Right renal pelvis (tissue), 4 donors: ENCODE measurements around the gene ERBB4. TPM values are rescaled to one million over a fixed set of nuclear protein-coding genes. Genes with fewer than 3 reads are reported as not detected.
A peak's percentile ranks its signal among the peaks of the same experiment; 100 is the strongest.

Experiments used
- DNase-seq, 4 donors: peaks; one replicate each; pipeline ENCODE4 v3.0.0-alpha.2; 2013; ENCODE audit warnings: low read depth in 4 of 4, low spot score in 3 of 4, missing footprints in 1 of 4
- polyA plus RNA-seq, 4 donors: library from polyadenylated mRNA; unstranded; fragments of 120-200 nt; gene quantifications; one replicate each; pipeline ENCODE4 v1.2.1, GENCODE V29; 2013; ENCODE audit not compliant: insufficient read length in 4 of 4

Gene ERBB4
- polyA plus RNA-seq, 4 donors, result 44.8 to 56.5 (median 51.3) TPM

GRCh38 chr2:211867845-211868451 lies 670.7 kb downstream of the ERBB4 start:
- peak in 2 of 4 donors; percentile 8 to 9 for DNase-seq

DNA sequence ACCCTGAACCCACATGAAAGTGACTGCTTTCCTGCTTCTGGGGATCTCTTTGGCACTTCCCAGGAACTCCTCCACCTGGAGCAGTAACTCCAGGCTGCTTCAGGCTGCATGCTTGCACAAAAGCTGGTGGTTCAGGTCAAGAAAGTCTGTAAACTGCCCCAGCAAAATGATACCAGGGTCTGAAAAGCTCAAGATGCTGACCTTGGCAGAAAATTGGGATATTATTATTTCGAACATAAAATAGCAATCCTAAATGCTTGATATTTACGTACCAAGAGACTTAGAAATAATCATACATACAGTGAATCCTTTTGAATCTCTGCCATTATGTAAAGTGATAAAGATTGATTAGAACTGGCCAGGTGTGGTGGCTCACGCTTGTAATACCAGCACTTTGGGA lies 674.3 kb downstream of the ERBB4 start:
- no peak for DNase-seq

DNA sequence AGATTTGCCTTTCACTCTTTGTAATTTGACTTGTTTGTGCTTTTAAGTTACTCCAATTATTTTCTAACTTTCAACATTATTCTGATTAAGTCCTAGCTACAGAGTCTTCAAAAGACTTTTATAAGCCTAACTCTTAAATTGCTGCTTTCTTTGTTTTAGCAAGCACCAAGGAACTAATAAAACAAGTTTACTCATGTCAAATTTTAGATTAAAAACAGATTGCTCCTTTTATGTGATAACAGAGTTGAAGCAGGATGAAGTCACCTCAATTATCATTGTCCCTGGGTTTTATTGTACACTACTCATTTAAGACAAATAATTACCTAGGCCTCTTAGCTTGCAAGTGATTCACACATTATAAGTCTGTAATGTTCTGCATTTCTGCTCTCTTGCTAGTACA lies 678.4 kb downstream of the ERBB4 start:
- no peak for DNase-seq

DNA sequence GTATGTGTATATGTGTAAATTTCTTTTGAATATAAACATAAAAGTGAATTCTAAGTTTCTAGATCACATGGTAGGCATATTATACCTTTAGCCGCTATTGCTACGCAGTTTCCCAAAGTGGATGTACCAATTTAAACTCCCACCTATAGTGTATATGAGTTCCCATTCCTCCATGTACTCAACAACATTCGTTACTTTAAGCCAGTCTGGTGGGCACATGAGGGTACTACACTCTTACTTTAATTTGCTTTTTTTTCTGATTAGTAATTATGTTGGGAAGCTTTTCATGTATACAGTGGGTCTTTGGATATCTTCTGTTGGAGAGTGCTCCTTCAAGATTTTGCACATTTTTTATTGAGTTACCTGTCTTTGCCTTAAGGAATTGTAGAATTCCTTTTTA lies 683.8 kb downstream of the ERBB4 start:
- DNase-seq, result no peak

DNA sequence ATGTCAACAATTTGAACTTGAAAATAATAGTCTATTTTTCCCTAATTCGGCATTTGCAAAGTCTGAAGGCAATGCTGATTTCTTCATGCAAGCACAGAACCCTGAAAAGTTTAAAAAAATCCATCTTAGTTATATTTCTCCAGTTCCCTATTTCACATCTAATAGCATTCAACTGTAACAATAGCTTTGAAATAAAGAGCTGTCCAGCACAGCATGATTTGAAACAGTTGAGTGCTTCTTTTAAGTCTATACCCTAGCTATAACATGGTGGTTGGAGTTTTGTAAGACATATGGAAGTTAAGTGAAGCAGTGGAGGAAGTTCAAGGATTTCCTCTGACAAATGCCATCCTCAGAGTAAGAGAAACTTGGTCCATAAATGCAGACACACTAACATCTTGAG lies 691.9 kb downstream of the ERBB4 start:
- DNase-seq, result no peak

- DNase-seq, result no peak
These were observed 692.6 kb downstream of the ERBB4 start for GRCh38 chr2:211846036-211846400.

DNA sequence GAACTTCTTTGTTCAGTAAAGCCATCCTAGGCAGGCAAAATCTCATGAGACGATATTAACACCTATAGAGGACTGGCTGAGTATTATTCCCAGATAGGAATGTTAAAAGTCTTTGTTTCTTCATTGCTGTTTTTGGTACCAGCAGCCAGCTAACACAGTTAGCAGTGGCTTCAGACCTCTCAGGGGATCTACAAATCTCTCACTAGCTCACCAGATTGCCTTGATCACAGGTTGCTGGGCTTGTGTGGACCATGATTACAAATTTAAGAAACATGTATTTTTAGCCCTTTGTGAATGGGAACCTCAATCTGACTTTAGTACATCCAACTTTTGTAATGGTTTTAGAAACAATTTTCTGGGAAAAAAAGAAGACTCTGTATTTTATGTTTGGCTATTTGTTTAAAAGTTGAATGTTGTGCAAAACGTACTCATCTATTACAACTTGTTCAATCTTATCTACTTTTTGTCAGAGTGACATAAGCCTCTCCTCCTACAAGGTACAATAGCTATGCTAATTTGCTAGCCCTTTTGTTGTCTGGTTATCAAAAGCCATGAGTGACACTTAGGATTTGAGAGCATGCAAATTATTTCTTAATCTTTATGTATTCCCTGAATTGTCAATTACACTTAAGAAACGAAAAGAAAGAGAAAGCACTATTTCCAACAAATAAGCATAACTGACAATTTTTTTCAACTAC lies 693.1 kb downstream of the ERBB4 start:
- no peak for DNase-seq

GRCh38 chr2:211837706-211838105 lies 700.9 kb downstream of the ERBB4 start:
- DNase-seq, result no peak

- DNase-seq, result no peak
These were observed 701.4 kb downstream of the ERBB4 start for GRCh38 chr2:211837206-211837605.

- DNase-seq, result no peak
These were observed 702.2 kb downstream of the ERBB4 start for GRCh38 chr2:211836409-211836808.

DNA sequence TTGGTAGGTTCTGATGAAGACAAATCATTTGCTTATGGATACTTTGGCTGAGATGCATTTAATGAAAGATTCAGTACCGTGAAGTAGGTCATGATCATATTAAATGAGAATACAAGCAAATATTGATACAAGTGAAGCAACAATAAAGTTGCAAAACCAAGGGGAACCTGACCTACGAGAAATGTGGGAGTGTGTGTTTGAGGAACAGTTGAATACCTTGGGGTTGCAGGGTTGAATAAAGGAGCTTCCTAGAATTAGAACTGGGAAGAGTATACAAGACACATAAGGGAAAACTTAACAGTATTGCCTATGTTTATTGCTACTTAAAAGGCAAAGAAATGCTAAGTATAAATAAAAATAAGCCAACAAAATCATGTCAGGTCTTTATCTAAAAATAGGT lies 702.9 kb downstream of the ERBB4 start:
- DNase-seq, result no peak

DNA sequence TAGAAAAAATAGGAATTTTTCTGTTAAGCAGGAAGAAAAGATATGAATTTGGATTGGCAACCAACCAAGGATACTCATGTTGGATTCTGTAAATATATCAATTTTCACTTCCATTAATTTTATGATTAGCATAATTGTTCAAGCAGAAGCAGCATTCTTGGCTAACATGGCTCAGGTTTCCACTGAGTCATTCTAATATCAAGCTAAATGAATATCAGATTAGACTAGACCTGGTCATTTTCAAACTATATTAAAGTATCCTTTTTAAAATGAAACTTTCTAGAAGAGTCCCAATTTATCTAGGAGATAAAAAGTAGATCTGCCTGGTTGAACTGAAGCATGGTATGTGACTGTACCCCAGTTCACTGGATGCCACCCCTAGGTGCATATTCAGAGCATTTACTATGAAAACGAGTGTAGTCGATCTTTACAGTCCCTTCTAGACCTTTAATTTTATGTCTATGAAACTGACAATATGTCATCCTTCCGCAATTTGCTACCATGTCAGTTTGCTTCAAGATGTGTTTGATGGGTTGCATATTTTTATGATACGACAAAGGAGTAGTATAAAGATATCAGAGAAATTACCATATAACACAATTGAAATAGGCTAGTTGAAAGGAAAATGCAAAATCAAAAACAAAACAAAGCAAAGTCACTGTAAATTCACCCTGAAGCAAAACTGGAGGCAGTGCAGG lies 704.9 kb downstream of the ERBB4 start:
- no peak for DNase-seq

GRCh38 chr2:211829725-211830124 lies 708.9 kb downstream of the ERBB4 start:
- DNase-seq, result no peak

GRCh38 chr2:211823886-211824479 lies 714.6 kb downstream of the ERBB4 start:
- DNase-seq, result no peak

GRCh38 chr2:211822686-211823335 lies 715.8 kb downstream of the ERBB4 start:
- no peak for DNase-seq

GRCh38 chr2:211816754-211817153 lies 721.8 kb downstream of the ERBB4 start:
- peak in 1 of 4 donors; percentile 4 for DNase-seq

DNA sequence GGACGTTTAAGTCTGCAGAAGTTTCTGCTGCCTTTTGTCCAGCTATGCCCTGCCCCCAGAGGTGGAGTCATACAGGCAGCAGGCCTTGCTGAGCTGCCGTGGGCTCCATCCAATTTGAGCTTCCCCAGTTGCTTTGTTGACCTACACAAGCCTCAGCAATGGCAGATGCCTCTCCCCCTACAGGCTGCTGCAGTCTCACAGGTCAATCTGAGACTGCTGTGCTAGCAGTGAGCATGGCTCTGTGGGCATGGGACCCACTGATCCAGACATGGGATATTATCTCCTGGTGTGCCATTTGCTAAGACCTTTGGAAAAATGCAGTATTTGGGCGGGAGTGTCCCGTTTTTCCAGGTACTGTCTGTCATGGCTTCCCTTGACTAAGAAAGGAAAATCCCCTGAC lies 726.0 kb downstream of the ERBB4 start:
- DNase-seq, result no peak

- no peak for DNase-seq
These were observed 735.9 kb downstream of the ERBB4 start for GRCh38 chr2:211802666-211803065.

GRCh38 chr2:211800001-211800400 lies 738.6 kb downstream of the ERBB4 start:
- DNase-seq, result no peak

GRCh38 chr2:211798868-211799267 lies 739.7 kb downstream of the ERBB4 start:
- no peak for DNase-seq

DNA sequence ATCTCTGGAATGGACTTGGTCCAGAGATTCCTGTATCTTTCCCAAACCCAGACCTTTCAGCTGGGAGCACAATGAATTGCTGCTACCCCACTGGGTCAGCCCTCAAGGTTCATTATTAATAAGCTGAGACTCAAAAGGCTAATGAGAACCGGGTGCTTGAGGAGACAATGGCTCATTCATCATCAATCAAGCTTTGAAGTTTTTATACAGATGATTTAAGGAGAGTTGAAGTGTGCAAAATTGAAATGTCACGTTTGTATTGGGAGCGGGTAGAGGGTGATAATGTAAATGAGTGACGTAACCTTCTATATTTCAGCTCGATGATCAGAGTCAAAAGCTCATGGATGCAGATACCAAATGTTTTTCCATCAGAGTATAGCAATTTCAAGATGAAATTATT lies 744.9 kb downstream of the ERBB4 start:
- DNase-seq, result no peak
